ENCODE data around the gene ZNF610. TPM values are rescaled to one million over a fixed set of nuclear protein-coding genes. Genes with fewer than 3 reads are reported as not detected.

ZNF610 gene
- polyA plus RNA-seq, 2 of the 4 experiments (the other 2 are of a cell fraction) = not detected

GRCh38 chr19:52343548-52343947 lies 7.5 kb downstream of the ZNF610 start:
- ATAC-seq (no peak), DNase-seq (ENCODE audit: low read depth in 1 of 2, low spot score in 1 of 2) (peak in 1 of 2 experiments; percentile 40), FAIRE-seq (no peak)
- Histone ChIP-seq H3K9me3 (peaks cover 70% of the 10 kb centered on the region), H3K4me2 (no peak overlapping the region), H3K27ac (no peak overlapping the region), H3K4me3 (no peak overlapping the region), H3K4me1 (no peaks in the 10 kb centered on the region)
- CTCF ChIA-PET = no interaction called here
- WGBS (ENCODE audit: missing lambda C conversion rate) = 13% methylated on average over 8 of the region's 8 CpGs
- POLR2A ChIA-PET = no interaction called here
- no peak for TF ChIP-seq BCL3 (IDR thresholded peaks at IDR 0.05)
- peak in 1 of 2 experiments; percentile 10; a peak in 1 of 5 replicates for TF ChIP-seq RAD21 (conservative IDR thresholded peaks at IDR 0.05 in 1 of 2, IDR thresholded peaks at IDR 0.05 in 1 of 2)
- no peak for TF ChIP-seq CBX2 (IDR thresholded peaks at IDR 0.05; ENCODE audit: borderline replicate concordance, low read depth)
- no peak for TF ChIP-seq CTCF (IDR thresholded peaks at IDR 0.05)

GRCh38 chr19:52345162-52345561 lies 9.1 kb downstream of the ZNF610 start:
- Histone ChIP-seq H3K9me3 (peaks cover 79% of the 10 kb centered on the region), H3K4me1 (no peaks in the 10 kb centered on the region), H3K4me3 (no peak overlapping the region), H3K27ac (no peak overlapping the region), H3K4me2 (no peak overlapping the region)
- DNase-seq (ENCODE audit: low read depth in 1 of 2, low spot score in 1 of 2) (no peak), ATAC-seq (no peak), FAIRE-seq (no peak)
- TF ChIP-seq TFCP2L1 (CRISPR knock-in tag; IDR thresholded peaks at IDR 0.05) (no peak), ESRRA (IDR thresholded peaks at IDR 0.05; ENCODE audit: borderline replicate concordance, low read length) (no peak), CBX2 (IDR thresholded peaks at IDR 0.05; ENCODE audit: borderline replicate concordance, low read depth) (no peak), MYC (IDR thresholded peaks at IDR 0.05; ENCODE audit: borderline replicate concordance, low read length) (no peak), ZFP36 (IDR thresholded peaks at IDR 0.05; ENCODE audit: borderline replicate concordance, partially characterized antibody) (no peak), MAX (IDR thresholded peaks at IDR 0.05) (no peak), RARB (CRISPR knock-in tag; IDR thresholded peaks at IDR 0.05) (no peak), GATA3 (IDR thresholded peaks at IDR 0.05; ENCODE audit: borderline replicate concordance) (no peak), MAFK (IDR thresholded peaks at IDR 0.05; ENCODE audit: partially characterized antibody) (no peak)
- WGBS (ENCODE audit: missing lambda C conversion rate) = 17% methylated on average over 6 of the region's 6 CpGs
- ChIA-PET CTCF (interaction anchor here (1.0 to 1.1 kb wide), 2 partner anchors 10 to 363 kb away, joined by 3 to 4 read pairs; partner anchors contain the start of gene ZNF610), POLR2A (no interaction called here)

DNA sequence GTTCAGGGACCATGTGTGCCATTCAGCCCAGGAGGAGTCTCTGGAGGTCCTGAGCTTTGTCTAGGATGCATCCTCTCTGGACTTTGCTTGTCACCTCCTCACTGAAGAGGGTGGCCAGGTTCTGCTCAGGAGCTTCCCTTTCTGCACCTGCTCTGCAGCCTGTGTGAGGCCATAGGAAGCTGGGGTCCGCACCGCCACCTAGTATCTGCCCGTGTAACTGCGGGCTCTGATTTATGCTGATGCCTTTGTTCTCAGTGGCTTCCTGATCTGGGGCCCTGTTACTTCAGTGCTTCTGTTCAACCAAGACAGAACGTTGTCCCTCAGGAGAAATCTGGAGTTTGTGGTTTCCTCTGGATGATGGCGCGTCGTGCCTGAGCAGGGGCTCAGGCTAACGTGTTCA lies 15.5 kb downstream of the ZNF610 start:
- H3K4me2 ChIP-seq = no peak overlapping the region
- H3K4me1 ChIP-seq = no peaks in the 10 kb centered on the region
- H3K27ac ChIP-seq = no peak overlapping the region
- peaks cover 85% of the 10 kb centered on the region for H3K9me3 ChIP-seq
- 75% methylated on average over 9 of the region's 9 CpGs for WGBS (ENCODE audit: missing lambda C conversion rate)
- TF ChIP-seq JUN (IDR thresholded peaks at IDR 0.05) = no peak
- CTCF ChIA-PET = interaction anchor here (1.2 kb wide), 1 partner anchor 49 kb away, joined by 3 read pairs; no protein-coding TSS in a partner anchor
- FAIRE-seq (no peak), DNase-seq (ENCODE audit: low read depth in 1 of 2, low spot score in 1 of 2) (no peak), ATAC-seq (no peak)
- POLR2A ChIA-PET = no interaction called here
- no peak overlapping the region for H3K4me3 ChIP-seq

- no peak overlapping the region for H3K4me3 ChIP-seq
- POLR2A ChIA-PET = no interaction called here
- no peak overlapping the region for H3K4me2 ChIP-seq
- CTCF ChIA-PET = no interaction called here
- 52% methylated on average over 8 of the region's 8 CpGs for WGBS (ENCODE audit: missing lambda C conversion rate)
- no peak for ATAC-seq
- no peak for DNase-seq (ENCODE audit: low read depth in 1 of 2, low spot score in 1 of 2)
- no peak for TF ChIP-seq RARB (CRISPR knock-in tag; IDR thresholded peaks at IDR 0.05)
- TF ChIP-seq BHLHE40 (IDR thresholded peaks at IDR 0.05; ENCODE audit: low read depth, low read length) = no peak
- no peak for TF ChIP-seq NFE2L2 (conservative IDR thresholded peaks at IDR 0.05; ENCODE audit: low read length)
- TF ChIP-seq FOSB (CRISPR knock-in tag; IDR thresholded peaks at IDR 0.05) = no peak
- TF ChIP-seq KDM1A (IDR thresholded peaks at IDR 0.05; ENCODE audit: low read depth) = no peak
- TF ChIP-seq EHMT2 (IDR thresholded peaks at IDR 0.05; ENCODE audit: low read depth) = no peak
- TF ChIP-seq RCOR1 (IDR thresholded peaks at IDR 0.05; ENCODE audit: low read depth, low read length) = no peak
- TF ChIP-seq BCL3 (IDR thresholded peaks at IDR 0.05) = no peak
- no peak for TF ChIP-seq KDM5A (IDR thresholded peaks at IDR 0.05)
- no peak for TF ChIP-seq HOXA7 (CRISPR knock-in tag; IDR thresholded peaks at IDR 0.05)
- TF ChIP-seq MAX (IDR thresholded peaks at IDR 0.05) = no peak
- H3K27ac ChIP-seq = no peak overlapping the region
- H3K9me3 ChIP-seq = peaks cover 74% of the 10 kb centered on the region
- no peaks in the 10 kb centered on the region for H3K4me1 ChIP-seq
- no peak for FAIRE-seq
Measured at GRCh38 chr19:52366414-52366824, 30.4 kb downstream of the ZNF610 start.

Measured in A549 (cell line).